Measurements from ENCODE around the gene FADD.

Gene FADD

GRCh38 chr11:70233962-70234361 is 30.9 kb downstream of the FADD start:
- DNase-seq (ENCODE audit: low spot score) = no peak

- DNase-seq (ENCODE audit: low spot score) = no peak
Observed at GRCh38 chr11:70240337-70240736, 37.2 kb downstream of the FADD start.

- DNase-seq (ENCODE audit: low spot score) = no peak
Observed at GRCh38 chr11:70241709-70242108, 38.6 kb downstream of the FADD start.

- no peak for DNase-seq (ENCODE audit: low spot score)
Observed at GRCh38 chr11:70242885-70243284, 39.8 kb downstream of the FADD start.

GRCh38 chr11:70243912-70244652 is 41.0 kb downstream of the FADD start:
- DNase-seq (ENCODE audit: low spot score) = no peak

GRCh38 chr11:70244698-70245097 is 41.6 kb downstream of the FADD start:
- DNase-seq (ENCODE audit: low spot score) = no peak

GRCh38 chr11:70246196-70246595 is 43.1 kb downstream of the FADD start:
- DNase-seq (ENCODE audit: low spot score) = no peak

GRCh38 chr11:70247042-70247709 is 44.1 kb downstream of the FADD start:
- no peak for DNase-seq (ENCODE audit: low spot score)

- DNase-seq (ENCODE audit: low spot score) = no peak
Observed at GRCh38 chr11:70247710-70248072, 44.6 kb downstream of the FADD start.

- DNase-seq (ENCODE audit: low spot score) = no peak
Observed at GRCh38 chr11:70250876-70251658, 48.0 kb downstream of the FADD start.

GRCh38 chr11:70251659-70252321 is 48.7 kb downstream of the FADD start:
- DNase-seq (ENCODE audit: low spot score) = no peak

- no peak for DNase-seq (ENCODE audit: low spot score)
Observed at GRCh38 chr11:70252844-70253243, 49.7 kb downstream of the FADD start.

- DNase-seq (ENCODE audit: low spot score) = no peak
Observed at GRCh38 chr11:70255477-70256116, 52.5 kb downstream of the FADD start.

Measured in activated CD4-positive, alpha-beta T cell treated with anti-CD3 and anti-CD28 coated beads, Interleukin-2, Interleukin-4, amounts not matched to agents 100 ng/mL and 50 ng/mL, durations not matched to agents 16 hours and 8 hours (primary cell).